Amygdala (tissue), 56 donors: ENCODE data around the gene EYS.

ENCODE experiments used
- DNase-seq, 56 donors: peaks; one replicate each; lab custom pipeline; 2025; lab: John Stamatoyannopoulos, UW

EYS gene

GRCh38 chr6:65707126-65707826 lies at the start of gene EYS:
TSS of gene EYS (minus strand) at chr6:65707226. CDS start at chr6:65495410, 211,816 bp downstream.
- no peak for DNase-seq

- no peak for DNase-seq
These were observed 39.3 kb upstream of the EYS start for GRCh38 chr6:65746302-65746701.

- DNase-seq = no peak
These were observed 38.6 kb upstream of the EYS start for GRCh38 chr6:65745614-65746013.

- no peak for DNase-seq
These were observed 22.0 kb upstream of the EYS start for GRCh38 chr6:65728879-65729479.

GRCh38 chr6:65719101-65719500 lies 12.1 kb upstream of the EYS start:
- no peak for DNase-seq

- DNase-seq = no peak
These were observed 4.5 kb upstream of the EYS start for GRCh38 chr6:65711531-65711930.

GRCh38 chr6:65709099-65709830 lies 2.2 kb upstream of the EYS start:
- DNase-seq = no peak

GRCh38 chr6:65708162-65708561 lies 1.1 kb upstream of the EYS start:
- DNase-seq = no peak

- DNase-seq = no peak
These were observed 590 bp downstream of the EYS start for GRCh38 chr6:65706436-65706835.

GRCh38 chr6:65701325-65701724 lies 5.7 kb downstream of the EYS start:
- DNase-seq = no peak

- DNase-seq = no peak
These were observed 6.5 kb downstream of the EYS start for GRCh38 chr6:65700561-65700960.

- DNase-seq = no peak
These were observed 14.9 kb downstream of the EYS start for GRCh38 chr6:65692109-65692508.

- no peak for DNase-seq
These were observed 26.8 kb downstream of the EYS start for GRCh38 chr6:65680232-65680631.

- DNase-seq = no peak
These were observed 35.1 kb downstream of the EYS start for GRCh38 chr6:65671922-65672321.

GRCh38 chr6:65667916-65668656 lies 38.9 kb downstream of the EYS start:
- no peak for DNase-seq

GRCh38 chr6:65650086-65650485 lies 56.9 kb downstream of the EYS start:
- no peak for DNase-seq

- no peak for DNase-seq
These were observed 57.6 kb downstream of the EYS start for GRCh38 chr6:65649392-65649791.

- no peak for DNase-seq
These were observed 60.5 kb downstream of the EYS start for GRCh38 chr6:65646544-65646943.

GRCh38 chr6:65642776-65643175 lies 64.2 kb downstream of the EYS start:
- no peak for DNase-seq

GRCh38 chr6:65638047-65638831 lies 68.8 kb downstream of the EYS start:
- DNase-seq = peak in 3 of 56 donors; percentile 1 to 11 (median 2)
